Activated B cell treated with CpG ODN at 0.5 μM for 24 hours (primary cell): ENCODE results near the gene PLCB1. TPM values are rescaled to one million over a fixed set of nuclear protein-coding genes. Genes with fewer than 3 reads are reported as not detected.

ENCODE experiments used
- ATAC-seq: fragments of 200-7000 bp; cut with Tn5 transposase; one replicate; pipeline ENCODE4 v1.10.0; 2021; ENCODE audit warnings: low read depth, mild to moderate bottlenecking, moderate library complexity
- CTCF ChIA-PET: fragments of 350-600 bp; sonication (Branson Sonifier 250); formaldehyde crosslinking; loops from one replicate; lab custom pipeline; 2021; ENCODE audit warnings: antibody characterized with exemption; lab: Charles Lee
- POLR2A ChIA-PET: fragments of 350-600 bp; sonication (Branson Sonifier 250); formaldehyde crosslinking; loops from one replicate; lab custom pipeline; 2021; ENCODE audit warnings: antibody characterized with exemption; lab: Charles Lee
- DNase-seq: peaks from one replicate; pipeline ENCODE4 v3.0.0; 2022
- H3K27ac Mint-ChIP-seq: one replicate; pipeline ENCODE4 v1.8.0; 2020; ENCODE audit warnings: mixed read lengths
- H3K27me3 Mint-ChIP-seq: one replicate; pipeline ENCODE4 v1.8.0; 2021; ENCODE audit warnings: mixed read lengths
- H3K36me3 Mint-ChIP-seq: one replicate; pipeline ENCODE4 v1.8.0; 2021; ENCODE audit warnings: low read depth, mixed read lengths
- H3K4me1 Mint-ChIP-seq: one replicate; pipeline ENCODE4 v1.8.0; 2021; ENCODE audit warnings: mixed read lengths
- H3K4me3 Mint-ChIP-seq: one replicate; pipeline ENCODE4 v1.8.0; 2020; ENCODE audit warnings: mild to moderate bottlenecking, mixed read lengths
- H3K9me3 Mint-ChIP-seq: one replicate; pipeline ENCODE4 v1.8.0; 2020; ENCODE audit warnings: mixed read lengths
- CTCF ChIP-seq: fragments of 200-600 bp; IDR thresholded peaks from one replicate; pipeline ENCODE4 v1.8.0; 2022; ENCODE audit warnings: antibody characterized with exemption, mild to moderate bottlenecking
- intact Hi-C: fragments of 100-400 bp; cut with micrococcal nuclease; formaldehyde crosslinking; loops from one replicate; pipeline ENCODE4 v1.15.1; 2024
- total RNA-seq: library from RNA; stranded (reverse); gene quantifications from 2 replicates; pipeline ENCODE4 v1.2.3, GENCODE V29; 2022

The PLCB1 gene
- total RNA-seq, 1 donor from 2014 or later: 0.86 TPM

GRCh38 chr20:8805737-8806442 lies 673.8 kb downstream of the PLCB1 start:
- no peak overlapping the region for H3K27ac Mint-ChIP-seq
- H3K36me3 Mint-ChIP-seq: no peaks in the 10 kb centered on the region
- intact Hi-C loops: no loop called here
- POLR2A ChIA-PET: no interaction called here
- H3K9me3 Mint-ChIP-seq: no peaks in the 10 kb centered on the region
- DNase-seq (no peak), ATAC-seq (no peak)
- H3K4me1 Mint-ChIP-seq: no peaks in the 10 kb centered on the region
- no peak for TF ChIP-seq CTCF
- no peaks in the 10 kb centered on the region for H3K27me3 Mint-ChIP-seq
- H3K4me3 Mint-ChIP-seq: no peak overlapping the region
- CTCF ChIA-PET: no interaction called here

GRCh38 chr20:8807480-8808201 lies 675.6 kb downstream of the PLCB1 start:
- H3K4me1 Mint-ChIP-seq: no peaks in the 10 kb centered on the region
- intact Hi-C loops: no loop called here
- no peaks in the 10 kb centered on the region for H3K27me3 Mint-ChIP-seq
- no peaks in the 10 kb centered on the region for H3K36me3 Mint-ChIP-seq
- H3K27ac Mint-ChIP-seq: no peak overlapping the region
- ATAC-seq (no peak), DNase-seq (no peak)
- no peak overlapping the region for H3K4me3 Mint-ChIP-seq
- H3K9me3 Mint-ChIP-seq: no peaks in the 10 kb centered on the region
- TF ChIP-seq CTCF: no peak
- CTCF ChIA-PET: no interaction called here
- POLR2A ChIA-PET: no interaction called here

GRCh38 chr20:8808202-8808535 lies 676.1 kb downstream of the PLCB1 start:
- Mint-ChIP-seq H3K4me1 (no peaks in the 10 kb centered on the region), H3K9me3 (no peaks in the 10 kb centered on the region), H3K36me3 (no peaks in the 10 kb centered on the region), H3K27me3 (no peaks in the 10 kb centered on the region), H3K4me3 (no peak overlapping the region), H3K27ac (no peak overlapping the region)
- ChIA-PET CTCF (no interaction called here), POLR2A (no interaction called here)
- intact Hi-C loops: no loop called here
- no peak for ATAC-seq
- no peak for DNase-seq
- TF ChIP-seq CTCF: no peak

- Mint-ChIP-seq H3K27ac (no peak overlapping the region), H3K4me1 (no peaks in the 10 kb centered on the region), H3K27me3 (no peaks in the 10 kb centered on the region), H3K36me3 (no peaks in the 10 kb centered on the region), H3K9me3 (no peaks in the 10 kb centered on the region), H3K4me3 (no peak overlapping the region)
- POLR2A ChIA-PET: no interaction called here
- ATAC-seq (no peak), DNase-seq (no peak)
- CTCF ChIA-PET: no interaction called here
- intact Hi-C loops: no loop called here
- no peak for TF ChIP-seq CTCF
Measured at GRCh38 chr20:8809107-8809953, 677.3 kb downstream of the PLCB1 start.
